HG02981 (cell line): ENCODE measurements around the gene DICER1.
A peak's percentile ranks its signal among the peaks of the same experiment; 100 is the strongest.
"Not testable (repeated sequence)": the region's sequence is repeated elsewhere in the genome, so short reads cannot be mapped to it uniquely, and the experiment has no call there.

Source experiments
- ATAC-seq: cut with Tn5 transposase; IDR thresholded peaks from one replicate; pipeline ENCODE4 v1.9.1; 2021; ENCODE audit warnings: mild to moderate bottlenecking, moderate library complexity; ENCODE audit not compliant: unreplicated experiment

Gene DICER1

GRCh38 chr14:95185033-95185766 is 27.9 kb upstream of the DICER1 start:
- ATAC-seq, result no peak

- no peak for ATAC-seq
Measured at GRCh38 chr14:95184413-95184790, 27.1 kb upstream of the DICER1 start.

GRCh38 chr14:95183532-95184412 is 26.4 kb upstream of the DICER1 start:
- no peak for ATAC-seq

- ATAC-seq, result no peak
Measured at GRCh38 chr14:95183082-95183481, 25.8 kb upstream of the DICER1 start.

- no peak for ATAC-seq
Measured at GRCh38 chr14:95182379-95182778, 25.1 kb upstream of the DICER1 start.

GRCh38 chr14:95180966-95181741 is 23.8 kb upstream of the DICER1 start:
- ATAC-seq, result no peak

- not testable (repeated sequence) for ATAC-seq
Measured at GRCh38 chr14:95175670-95176069, 18.3 kb upstream of the DICER1 start.

GRCh38 chr14:95174184-95174792 is 17.0 kb upstream of the DICER1 start:
- no peak for ATAC-seq

- ATAC-seq, result no peak
Measured at GRCh38 chr14:95173518-95173917, 16.2 kb upstream of the DICER1 start.

GRCh38 chr14:95167177-95167576 is 9.8 kb upstream of the DICER1 start:
- no peak for ATAC-seq

- no peak for ATAC-seq
Measured at GRCh38 chr14:95165517-95165916, 8.2 kb upstream of the DICER1 start.

- no peak for ATAC-seq
Measured at GRCh38 chr14:95164506-95164905, 7.2 kb upstream of the DICER1 start.

GRCh38 chr14:95163666-95164065 is 6.3 kb upstream of the DICER1 start:
- no peak for ATAC-seq

- ATAC-seq, result no peak
Measured at GRCh38 chr14:95163132-95163531, 5.8 kb upstream of the DICER1 start.

GRCh38 chr14:95162641-95163040 is 5.3 kb upstream of the DICER1 start:
- ATAC-seq, result no peak

- ATAC-seq, result peak; percentile 31
Measured at GRCh38 chr14:95157048-95157326, 342 bp downstream of the DICER1 start.

GRCh38 chr14:95156161-95157047 is 925 bp downstream of the DICER1 start:
- peak; percentile 27 for ATAC-seq

- no peak for ATAC-seq
Measured at GRCh38 chr14:95155045-95155444, 2.3 kb downstream of the DICER1 start.

GRCh38 chr14:95153866-95154265 is 3.5 kb downstream of the DICER1 start:
- no peak for ATAC-seq

GRCh38 chr14:95151561-95151960 is 5.8 kb downstream of the DICER1 start:
- no peak for ATAC-seq
